GM21825 (cell line): ENCODE measurements around the gene KYAT1.
"Not testable (repeated sequence)": the region's sequence is repeated elsewhere in the genome, so short reads cannot be mapped to it uniquely, and the experiment has no call there.

Experiments used
- ATAC-seq: cut with Tn5 transposase; IDR thresholded peaks from one replicate; pipeline ENCODE4 v1.9.1; 2021; ENCODE audit warnings: mild to moderate bottlenecking, moderate library complexity; ENCODE audit not compliant: unreplicated experiment

The KYAT1 gene

GRCh38 chr9:128886211-128886891, 4.6 kb upstream of the KYAT1 start:
- no peak for ATAC-seq

DNA sequence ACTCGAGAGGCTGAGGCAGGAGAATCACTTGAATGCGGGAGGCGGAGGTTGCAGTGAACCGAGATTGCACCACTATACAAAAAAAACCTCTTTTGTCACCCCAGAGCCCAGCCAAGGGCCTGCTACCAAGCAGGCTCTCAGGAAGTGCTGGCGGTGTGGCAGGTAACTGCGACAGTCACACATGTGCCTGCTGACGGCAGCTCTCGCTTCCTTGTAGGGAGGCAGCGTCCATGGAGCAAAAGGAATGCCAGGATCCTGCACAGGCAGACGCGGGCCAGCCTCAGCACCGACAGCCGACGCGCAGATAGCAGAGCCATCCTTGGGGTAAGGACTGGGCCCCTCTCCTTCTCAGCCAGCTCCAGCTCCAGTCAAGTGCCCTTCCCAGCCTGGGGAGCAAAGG, 4.0 kb upstream of the KYAT1 start:
- no peak for ATAC-seq

GRCh38 chr9:128885376-128885775, 3.6 kb upstream of the KYAT1 start:
- no peak for ATAC-seq

GRCh38 chr9:128884164-128884563, 2.4 kb upstream of the KYAT1 start:
- ATAC-seq = no peak

GRCh38 chr9:128882677-128883603, 1.2 kb upstream of the KYAT1 start:
- ATAC-seq = peak; percentile 1

DNA sequence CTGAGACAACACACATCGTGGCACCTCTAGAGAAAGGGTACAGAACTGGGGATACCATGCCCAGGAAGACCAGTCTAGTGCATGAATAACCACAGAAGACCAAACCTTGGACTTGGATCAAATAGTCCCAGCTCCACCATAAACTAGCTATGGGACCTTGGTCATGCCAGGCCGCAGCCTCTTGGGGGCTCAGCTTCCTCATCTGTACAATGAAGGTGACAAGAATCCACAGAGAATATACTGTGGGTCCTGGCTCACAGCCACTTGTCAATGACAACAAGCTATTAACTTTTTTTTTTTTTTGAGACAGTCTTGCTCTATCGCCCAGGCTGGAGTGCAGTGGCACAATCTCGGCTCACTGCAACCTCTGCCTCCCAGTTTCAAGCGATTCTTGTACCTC, 3.9 kb downstream of the KYAT1 start:
- ATAC-seq = no peak

DNA sequence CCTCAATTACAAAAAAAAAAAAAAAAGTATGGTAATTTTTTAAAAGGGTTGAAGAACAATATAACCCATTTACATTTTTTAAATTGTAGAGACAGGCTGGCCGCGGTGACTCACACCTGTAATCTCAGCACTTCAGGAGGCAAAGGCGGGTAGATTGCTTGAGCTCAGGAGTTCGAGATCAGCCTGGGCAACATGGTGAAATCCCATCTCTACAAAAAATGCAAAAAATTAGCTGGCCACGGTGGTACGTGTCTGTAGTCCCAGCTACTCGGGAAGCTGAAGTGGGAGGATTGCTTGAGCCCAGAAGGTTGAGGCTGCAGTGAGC, 10.8 kb downstream of the KYAT1 start:
- not testable (repeated sequence) for ATAC-seq

DNA sequence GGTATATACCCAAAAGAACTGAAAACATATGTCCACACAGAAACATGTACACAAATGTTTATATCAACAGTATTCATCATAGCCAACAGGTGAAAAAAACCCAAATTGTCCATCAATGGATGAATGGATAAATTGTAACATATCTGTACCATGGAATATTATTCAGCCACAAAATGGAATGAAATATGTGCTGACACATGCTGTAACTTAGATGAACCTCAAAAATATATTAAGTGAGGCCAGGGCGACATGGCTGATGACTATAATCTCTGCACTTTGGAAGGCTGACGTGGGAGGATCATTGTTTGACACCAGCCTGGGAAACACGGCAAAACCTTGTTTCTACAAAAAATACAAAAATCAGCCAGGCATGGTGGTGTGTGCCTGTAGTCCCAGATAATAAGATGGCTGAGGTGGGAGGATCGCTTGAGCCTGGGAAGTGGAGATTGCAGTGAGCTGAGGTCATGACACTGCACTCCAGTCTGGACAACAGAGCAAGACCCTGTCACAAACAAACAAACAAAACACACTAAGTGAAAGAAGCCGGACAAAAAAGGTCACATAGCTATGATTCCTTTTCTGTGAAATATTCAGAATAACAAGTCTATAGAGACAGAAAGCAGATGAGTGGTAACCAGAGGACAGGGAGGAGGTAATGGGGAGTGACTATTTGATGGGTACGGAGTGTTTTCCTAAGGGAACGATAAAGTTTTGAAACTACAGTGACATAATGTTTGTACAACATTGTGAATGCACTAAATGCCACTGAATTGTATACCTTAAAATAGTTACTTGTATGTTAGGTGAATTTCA, 11.4 kb downstream of the KYAT1 start:
- no peak for ATAC-seq

GRCh38 chr9:128863647-128864046, 18.1 kb downstream of the KYAT1 start:
- no peak for ATAC-seq

GRCh38 chr9:128862401-128862851, 19.3 kb downstream of the KYAT1 start:
- ATAC-seq = no peak

GRCh38 chr9:128861501-128861900, 20.2 kb downstream of the KYAT1 start:
- no peak for ATAC-seq

GRCh38 chr9:128860937-128861336, 20.8 kb downstream of the KYAT1 start:
- no peak for ATAC-seq

DNA sequence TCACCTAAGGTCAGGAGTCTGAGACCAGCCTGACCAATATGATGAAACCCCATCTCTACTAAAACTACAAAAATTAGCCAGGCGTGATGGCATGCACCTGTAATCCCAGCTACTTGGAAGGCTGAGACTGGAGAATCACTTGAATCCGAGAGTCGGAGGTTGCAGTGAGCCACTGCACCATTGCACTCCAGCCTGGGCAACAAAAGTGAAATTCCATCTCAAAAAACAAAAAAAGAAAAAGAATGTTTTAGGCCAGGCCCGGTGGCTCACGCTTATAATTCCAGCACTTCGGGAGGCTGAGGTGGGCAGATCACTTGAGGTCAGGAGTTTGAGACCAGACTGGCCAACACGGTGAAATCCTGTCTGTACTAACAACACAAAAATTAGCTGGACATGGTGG, 23.3 kb downstream of the KYAT1 start:
- not testable (repeated sequence) for ATAC-seq

DNA sequence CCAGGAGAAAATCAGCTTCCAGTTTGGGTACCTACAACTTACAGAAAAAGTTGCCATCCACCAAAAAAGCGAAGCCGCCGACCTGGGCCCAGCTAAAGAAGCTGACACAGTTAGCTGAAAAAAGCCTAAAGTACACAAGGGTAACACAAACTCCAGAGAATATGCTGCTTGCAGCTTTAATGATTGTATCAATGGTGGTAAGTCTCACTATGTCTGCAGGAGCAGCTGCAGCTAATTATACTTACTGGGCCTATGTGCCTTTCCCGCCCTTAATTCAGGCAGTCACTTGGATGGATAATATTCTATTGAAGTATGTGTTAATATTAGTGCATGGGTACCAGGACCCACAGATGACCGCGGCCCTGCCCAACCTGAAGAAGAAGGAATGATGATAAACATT, 27.3 kb downstream of the KYAT1 start:
- ATAC-seq = not testable (repeated sequence)

- not testable (repeated sequence) for ATAC-seq
These were observed 29.1 kb downstream of the KYAT1 start for GRCh38 chr9:128852646-128853045.

DNA sequence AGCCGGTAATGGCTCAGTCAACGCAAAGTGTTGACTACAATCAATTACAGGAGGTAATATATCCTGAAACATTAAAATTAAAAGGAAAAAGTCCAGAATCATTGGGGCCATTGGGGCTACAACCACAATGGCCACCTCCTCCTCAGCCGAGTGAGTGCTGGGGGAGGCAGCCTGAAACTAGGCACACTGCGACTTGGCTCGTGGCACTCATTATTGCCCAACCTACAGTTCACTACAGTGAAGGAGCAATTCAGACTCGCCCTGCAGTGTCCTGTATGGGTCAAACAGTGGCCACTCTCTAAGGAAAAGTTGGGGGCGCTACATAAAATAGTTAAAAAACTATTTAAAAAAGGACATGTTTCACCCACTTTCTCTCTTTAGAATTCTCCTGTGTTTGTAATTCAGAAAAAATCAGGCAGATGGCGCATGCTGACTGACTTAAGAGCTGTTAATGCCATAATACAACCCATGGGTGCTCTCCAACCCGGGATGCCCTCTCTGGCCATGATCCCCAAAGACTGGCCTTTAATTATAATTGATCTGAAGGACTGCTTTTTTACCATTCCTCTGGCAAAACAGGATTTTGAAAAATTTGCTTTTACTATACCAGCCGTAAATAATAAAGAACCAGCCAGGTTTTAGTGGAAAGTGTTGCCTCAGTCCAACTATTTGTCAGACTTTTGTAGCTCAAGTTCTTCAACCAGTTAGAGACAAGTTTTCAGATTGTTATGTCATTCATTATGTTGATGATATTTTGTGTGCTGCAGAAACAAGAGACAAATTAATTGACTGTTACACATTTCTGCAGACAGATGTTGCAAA, 29.8 kb downstream of the KYAT1 start:
- ATAC-seq = not testable (repeated sequence)

- not testable (repeated sequence) for ATAC-seq
These were observed 30.7 kb downstream of the KYAT1 start for GRCh38 chr9:128851024-128851423.

- ATAC-seq = no peak
These were observed 33.9 kb downstream of the KYAT1 start for GRCh38 chr9:128847803-128848202.

DNA sequence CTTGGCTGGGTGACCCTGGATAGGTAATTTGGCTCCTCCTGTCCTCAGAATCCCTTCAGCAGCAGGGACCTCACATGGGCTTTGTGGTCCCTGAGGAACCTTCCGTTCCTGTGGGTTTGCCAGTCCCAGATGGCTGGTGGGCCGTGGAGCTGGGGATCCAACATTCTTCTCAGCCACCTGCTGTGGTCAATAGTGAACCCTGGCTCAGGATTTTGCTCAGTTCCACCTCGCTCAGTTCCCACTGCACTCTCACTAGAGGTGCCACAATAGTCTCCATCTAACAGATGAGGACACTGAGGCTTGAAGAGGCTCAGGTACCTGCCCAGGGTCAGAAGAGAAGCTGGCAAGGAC, 35.1 kb downstream of the KYAT1 start:
- no peak for ATAC-seq

DNA sequence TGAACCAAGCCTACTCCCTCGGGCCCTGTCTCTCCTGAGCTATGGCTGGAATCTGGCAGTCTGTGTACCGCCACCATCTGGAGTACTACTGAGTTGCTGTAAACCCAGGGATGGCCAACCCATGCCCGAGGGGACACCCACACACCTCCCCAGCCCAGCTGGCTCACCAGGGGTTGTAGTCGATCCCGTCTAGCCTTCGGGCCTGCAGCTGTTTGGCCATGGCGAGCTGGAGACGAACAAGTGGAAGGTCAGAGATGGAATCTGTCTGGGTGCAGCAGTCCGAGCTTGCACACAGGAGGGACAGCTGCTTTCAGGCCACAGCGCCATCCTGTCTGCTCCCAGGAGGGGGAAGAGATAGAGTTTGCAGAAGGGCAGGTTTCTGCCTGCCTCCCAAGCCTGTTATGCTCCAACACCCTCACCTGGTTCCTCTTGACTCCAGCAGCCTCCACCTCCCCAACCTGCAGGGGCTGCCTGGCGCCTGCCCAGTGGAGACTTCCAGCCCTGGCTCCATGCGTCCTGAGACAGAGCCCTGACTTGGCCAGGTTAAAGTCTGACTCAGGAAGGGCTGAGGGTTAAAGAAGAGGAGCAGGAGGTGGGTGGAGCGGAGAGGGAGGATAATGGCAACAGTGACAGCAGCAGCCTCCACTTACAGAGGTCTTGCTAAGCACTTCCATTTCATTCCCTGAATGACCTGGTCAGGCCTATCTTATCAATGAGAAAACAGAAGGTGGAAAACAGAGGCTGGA, 36.4 kb downstream of the KYAT1 start:
- no peak for ATAC-seq
